Fibroblast of lung (primary cell): ENCODE measurements around the gene U2AF1L4.

ENCODE experiments used
- EZH2 ChIP-seq: IDR thresholded peaks from 2 replicates; pipeline ENCODE4 v1.5.1; 2012; ENCODE audit warnings: low read length, control low read depth, mild to moderate bottlenecking; ENCODE audit errors: missing control alignments
- TF ChIP-seq, protein P1 (sequence below), 2 donors: IDR thresholded peaks in 1 of 2; conservative IDR thresholded peaks in 1 of 2; 1 replicate in 1 of 2; 2 replicates in 1 of 2; pipeline ENCODE4 v1.5.1; 2011 to 2012; ENCODE audit warnings: low read length in 2 of 2, control low read depth in 1 of 2, inconsistent platforms in 1 of 2, low read depth in 1 of 2, mild to moderate bottlenecking in 1 of 2

DNA sequence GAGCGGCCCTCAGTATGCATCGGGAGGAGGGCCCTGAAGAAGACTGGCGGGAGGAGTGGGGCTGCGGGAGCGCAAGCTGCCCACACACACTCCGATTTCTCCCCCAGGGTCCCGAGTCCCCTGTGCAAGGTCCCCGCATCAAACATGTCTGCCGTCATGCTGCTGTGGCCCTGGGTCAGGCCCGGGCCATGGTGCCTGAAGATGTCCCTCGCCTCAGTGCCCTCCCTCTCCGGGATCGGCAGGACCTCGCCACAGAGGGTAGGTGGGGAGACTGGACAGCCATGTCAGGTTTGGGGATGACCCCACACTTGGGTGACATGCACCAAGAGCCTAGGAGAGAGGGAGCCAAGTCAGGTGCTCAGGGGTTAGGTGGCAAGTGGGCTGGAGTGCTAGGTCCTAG, 22.8 kb downstream of the U2AF1L4 start:
- TF ChIP-seq, protein P1, sequence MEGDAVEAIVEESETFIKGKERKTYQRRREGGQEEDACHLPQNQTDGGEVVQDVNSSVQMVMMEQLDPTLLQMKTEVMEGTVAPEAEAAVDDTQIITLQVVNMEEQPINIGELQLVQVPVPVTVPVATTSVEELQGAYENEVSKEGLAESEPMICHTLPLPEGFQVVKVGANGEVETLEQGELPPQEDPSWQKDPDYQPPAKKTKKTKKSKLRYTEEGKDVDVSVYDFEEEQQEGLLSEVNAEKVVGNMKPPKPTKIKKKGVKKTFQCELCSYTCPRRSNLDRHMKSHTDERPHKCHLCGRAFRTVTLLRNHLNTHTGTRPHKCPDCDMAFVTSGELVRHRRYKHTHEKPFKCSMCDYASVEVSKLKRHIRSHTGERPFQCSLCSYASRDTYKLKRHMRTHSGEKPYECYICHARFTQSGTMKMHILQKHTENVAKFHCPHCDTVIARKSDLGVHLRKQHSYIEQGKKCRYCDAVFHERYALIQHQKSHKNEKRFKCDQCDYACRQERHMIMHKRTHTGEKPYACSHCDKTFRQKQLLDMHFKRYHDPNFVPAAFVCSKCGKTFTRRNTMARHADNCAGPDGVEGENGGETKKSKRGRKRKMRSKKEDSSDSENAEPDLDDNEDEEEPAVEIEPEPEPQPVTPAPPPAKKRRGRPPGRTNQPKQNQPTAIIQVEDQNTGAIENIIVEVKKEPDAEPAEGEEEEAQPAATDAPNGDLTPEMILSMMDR (conservative IDR thresholded peaks at IDR 0.05 in 1 of 2, IDR thresholded peaks at IDR 0.05 in 1 of 2; ENCODE audit: low read depth in 1 of 2, low read length in 2 of 2) = no peak
- TF ChIP-seq EZH2 = no peak
